SK-N-SH treated with all-trans-retinoic acid at 6 μM for 48 hours (cell line): Measurements from ENCODE around the gene DNAH14.

Experiments used
- ATAC-seq: fragments of 200-7000 bp; cut with Tn5 transposase; 3 replicates; pipeline ENCODE4 v1.9.1; 2020; ENCODE audit warnings: mild to moderate bottlenecking, moderate library complexity
- ARNTL ChIP-seq: fragments of 450-650 bp; formaldehyde crosslinking; IDR thresholded peaks from 2 replicates; pipeline ENCODE4 v1.5.0; 2020; ENCODE audit warnings: low read depth, mild to moderate bottlenecking, moderate library complexity, borderline replicate concordance
- BACH2 ChIP-seq: fragments of 250-450 bp; sonication (Bioruptor Pico); IDR thresholded peaks from 2 replicates; pipeline ENCODE4 v1.9.0; 2021; ENCODE audit warnings: mild to moderate bottlenecking, borderline replicate concordance
- CSDC2 ChIP-seq: fragments of 250-450 bp; sonication (Bioruptor Pico); IDR thresholded peaks from 2 replicates; pipeline ENCODE4 v1.5.0; 2020; ENCODE audit warnings: mild to moderate bottlenecking, moderate library complexity
- ESRRG ChIP-seq: fragments of 250-450 bp; sonication (Bioruptor Pico); IDR thresholded peaks from 2 replicates; pipeline ENCODE4 v1.6.1; 2021; ENCODE audit warnings: mild to moderate bottlenecking
- GLIS3 ChIP-seq: fragments of 250-450 bp; sonication (Bioruptor Pico); IDR thresholded peaks from 2 replicates; pipeline ENCODE4 v1.5.0; 2020; ENCODE audit warnings: mild to moderate bottlenecking, moderate library complexity
- ISL1 ChIP-seq: fragments of 250-450 bp; sonication (Bioruptor Pico); IDR thresholded peaks from 2 replicates; pipeline ENCODE4 v2.1.2; 2022; ENCODE audit warnings: mild to moderate bottlenecking, moderate library complexity
- OSR1 ChIP-seq: fragments of 250-450 bp; sonication (Bioruptor Pico); IDR thresholded peaks from 2 replicates; pipeline ENCODE4 v1.8.0; 2022; ENCODE audit warnings: moderate library complexity, mild to moderate bottlenecking, inconsistent platforms
- PPARA ChIP-seq: fragments of 250-450 bp; sonication (Bioruptor Pico); IDR thresholded peaks from 2 replicates; pipeline ENCODE4 v1.5.0; 2020; ENCODE audit warnings: mild to moderate bottlenecking, borderline replicate concordance
- RARB ChIP-seq: fragments of 250-450 bp; sonication (Bioruptor Pico); IDR thresholded peaks from 2 replicates; pipeline ENCODE4 v1.8.0; 2021; ENCODE audit warnings: mild to moderate bottlenecking, moderate library complexity
- SNAI2 ChIP-seq: fragments of 250-450 bp; sonication (Bioruptor Pico); IDR thresholded peaks from 2 replicates; pipeline ENCODE4 v1.5.0; 2020; ENCODE audit warnings: mild to moderate bottlenecking, moderate library complexity
- TCF4 ChIP-seq: fragments of 250-450 bp; sonication (Bioruptor Pico); IDR thresholded peaks from 2 replicates; pipeline ENCODE4 v1.8.0; 2021; ENCODE audit warnings: mild to moderate bottlenecking, moderate library complexity, borderline replicate concordance
- TOX ChIP-seq: fragments of 250-450 bp; sonication (Bioruptor Pico); IDR thresholded peaks from 2 replicates; pipeline ENCODE4 v1.8.0; 2021; ENCODE audit warnings: mild to moderate bottlenecking, moderate library complexity, borderline replicate concordance
- ZC3H10 ChIP-seq: fragments of 250-450 bp; sonication (Bioruptor Pico); IDR thresholded peaks from 2 replicates; pipeline ENCODE4 v1.5.1; 2021; ENCODE audit warnings: mild to moderate bottlenecking, moderate library complexity
- ZFP3 ChIP-seq: fragments of 250-450 bp; sonication (Bioruptor Pico); IDR thresholded peaks from 2 replicates; pipeline ENCODE4 v1.5.0; 2020; ENCODE audit warnings: mild to moderate bottlenecking, moderate library complexity
- ZFP30 ChIP-seq: fragments of 450-650 bp; formaldehyde crosslinking; IDR thresholded peaks from 2 replicates; pipeline ENCODE4 v1.5.0; 2022; ENCODE audit warnings: mild to moderate bottlenecking, moderate library complexity
- ZNF565 ChIP-seq: fragments of 450-650 bp; formaldehyde crosslinking; conservative IDR thresholded peaks from 2 replicates; pipeline ENCODE4 v1.5.0; 2020; ENCODE audit warnings: low read depth, mild to moderate bottlenecking, moderate library complexity
- ZNF70 ChIP-seq: fragments of 450-650 bp; formaldehyde crosslinking; IDR thresholded peaks from 2 replicates; pipeline ENCODE4 v1.5.0; 2020; ENCODE audit warnings: mild to moderate bottlenecking, moderate library complexity
- ZNF8 ChIP-seq: fragments of 450-650 bp; formaldehyde crosslinking; IDR thresholded peaks from 2 replicates; pipeline ENCODE4 v1.5.0; 2020; ENCODE audit warnings: mild to moderate bottlenecking, moderate library complexity
- TF ChIP-seq, protein P1 (sequence below): fragments of 250-450 bp; sonication (Bioruptor Pico); IDR thresholded peaks from 2 replicates; pipeline ENCODE4 v1.8.0; 2020; ENCODE audit warnings: mild to moderate bottlenecking, moderate library complexity, borderline replicate concordance
- TF ChIP-seq, protein P2 (sequence below): fragments of 250-450 bp; sonication (Bioruptor Pico); IDR thresholded peaks from 2 replicates; pipeline ENCODE4 v1.5.1; 2020; ENCODE audit warnings: low read depth, mild to moderate bottlenecking, moderate library complexity
- TF ChIP-seq, protein P3 (sequence below): fragments of 250-450 bp; sonication (Bioruptor Pico); IDR thresholded peaks from 2 replicates; pipeline ENCODE4 v1.8.0; 2021; ENCODE audit warnings: low read depth, mild to moderate bottlenecking, moderate library complexity, borderline replicate concordance
- TF ChIP-seq, protein P4 (sequence below): fragments of 250-450 bp; sonication (Bioruptor Pico); IDR thresholded peaks from 2 replicates; pipeline ENCODE4 v1.5.1; 2021; ENCODE audit warnings: mild to moderate bottlenecking, moderate library complexity
- TF ChIP-seq, protein P5 (sequence below): fragments of 250-450 bp; sonication (Bioruptor Pico); IDR thresholded peaks from 2 replicates; pipeline ENCODE4 v1.5.0; 2020; ENCODE audit warnings: mild to moderate bottlenecking, moderate library complexity

Gene DNAH14

DNA sequence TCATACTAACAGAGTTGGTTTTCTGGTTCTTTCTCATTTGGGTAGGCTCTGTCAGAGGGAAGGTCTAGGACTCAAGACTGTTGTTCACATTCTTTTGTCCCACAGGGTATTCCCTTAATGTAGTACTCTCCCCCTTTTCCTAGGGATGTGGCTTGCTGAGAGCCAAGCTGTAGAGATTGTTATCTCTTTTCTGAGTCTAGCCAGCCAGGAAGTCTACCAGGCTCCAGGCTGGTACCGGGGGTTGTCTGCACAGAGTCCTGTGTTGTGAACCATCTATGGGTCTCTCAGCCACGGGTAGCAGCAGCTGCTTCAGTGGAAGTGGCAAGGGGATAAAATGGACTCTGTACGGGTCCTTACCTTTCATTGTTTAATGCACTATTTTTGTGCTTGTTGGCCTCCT is 272.0 kb downstream of the DNAH14 start:
- ATAC-seq = peak; percentile 33; the same call in 1 of the 3 replicates
- TF ChIP-seq, protein P1, sequence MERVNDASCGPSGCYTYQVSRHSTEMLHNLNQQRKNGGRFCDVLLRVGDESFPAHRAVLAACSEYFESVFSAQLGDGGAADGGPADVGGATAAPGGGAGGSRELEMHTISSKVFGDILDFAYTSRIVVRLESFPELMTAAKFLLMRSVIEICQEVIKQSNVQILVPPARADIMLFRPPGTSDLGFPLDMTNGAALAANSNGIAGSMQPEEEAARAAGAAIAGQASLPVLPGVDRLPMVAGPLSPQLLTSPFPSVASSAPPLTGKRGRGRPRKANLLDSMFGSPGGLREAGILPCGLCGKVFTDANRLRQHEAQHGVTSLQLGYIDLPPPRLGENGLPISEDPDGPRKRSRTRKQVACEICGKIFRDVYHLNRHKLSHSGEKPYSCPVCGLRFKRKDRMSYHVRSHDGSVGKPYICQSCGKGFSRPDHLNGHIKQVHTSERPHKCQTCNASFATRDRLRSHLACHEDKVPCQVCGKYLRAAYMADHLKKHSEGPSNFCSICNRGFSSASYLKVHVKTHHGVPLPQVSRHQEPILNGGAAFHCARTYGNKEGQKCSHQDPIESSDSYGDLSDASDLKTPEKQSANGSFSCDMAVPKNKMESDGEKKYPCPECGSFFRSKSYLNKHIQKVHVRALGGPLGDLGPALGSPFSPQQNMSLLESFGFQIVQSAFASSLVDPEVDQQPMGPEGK = no peak
- TF ChIP-seq TOX (no peak), RARB (CRISPR knock-in tag) (no peak), ISL1 (no peak), SNAI2 (no peak), OSR1 (CRISPR knock-in tag) (no peak), GLIS3 (CRISPR knock-in tag) (no peak), BACH2 (CRISPR knock-in tag) (no peak), CSDC2 (CRISPR knock-in tag) (no peak), ZFP30 (no peak), ZFP3 (no peak), ESRRG (no peak), ZNF8 (CRISPR knock-in tag) (no peak), ZNF70 (CRISPR knock-in tag) (no peak), ZNF565 (no peak), PPARA (CRISPR knock-in tag) (no peak)
- TF ChIP-seq, protein P2, sequence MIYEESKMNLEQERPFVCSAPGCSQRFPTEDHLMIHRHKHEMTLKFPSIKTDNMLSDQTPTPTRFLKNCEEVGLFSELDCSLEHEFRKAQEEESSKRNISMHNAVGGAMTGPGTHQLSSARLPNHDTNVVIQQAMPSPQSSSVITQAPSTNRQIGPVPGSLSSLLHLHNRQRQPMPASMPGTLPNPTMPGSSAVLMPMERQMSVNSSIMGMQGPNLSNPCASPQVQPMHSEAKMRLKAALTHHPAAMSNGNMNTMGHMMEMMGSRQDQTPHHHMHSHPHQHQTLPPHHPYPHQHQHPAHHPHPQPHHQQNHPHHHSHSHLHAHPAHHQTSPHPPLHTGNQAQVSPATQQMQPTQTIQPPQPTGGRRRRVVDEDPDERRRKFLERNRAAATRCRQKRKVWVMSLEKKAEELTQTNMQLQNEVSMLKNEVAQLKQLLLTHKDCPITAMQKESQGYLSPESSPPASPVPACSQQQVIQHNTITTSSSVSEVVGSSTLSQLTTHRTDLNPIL = no peak
- TF ChIP-seq, protein P3, sequence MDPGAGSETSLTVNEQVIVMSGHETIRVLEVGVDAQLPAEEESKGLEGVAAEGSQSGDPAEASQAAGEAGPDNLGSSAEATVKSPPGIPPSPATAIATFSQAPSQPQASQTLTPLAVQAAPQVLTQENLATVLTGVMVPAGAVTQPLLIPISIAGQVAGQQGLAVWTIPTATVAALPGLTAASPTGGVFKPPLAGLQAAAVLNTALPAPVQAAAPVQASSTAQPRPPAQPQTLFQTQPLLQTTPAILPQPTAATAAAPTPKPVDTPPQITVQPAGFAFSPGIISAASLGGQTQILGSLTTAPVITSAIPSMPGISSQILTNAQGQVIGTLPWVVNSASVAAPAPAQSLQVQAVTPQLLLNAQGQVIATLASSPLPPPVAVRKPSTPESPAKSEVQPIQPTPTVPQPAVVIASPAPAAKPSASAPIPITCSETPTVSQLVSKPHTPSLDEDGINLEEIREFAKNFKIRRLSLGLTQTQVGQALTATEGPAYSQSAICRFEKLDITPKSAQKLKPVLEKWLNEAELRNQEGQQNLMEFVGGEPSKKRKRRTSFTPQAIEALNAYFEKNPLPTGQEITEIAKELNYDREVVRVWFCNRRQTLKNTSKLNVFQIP (CRISPR knock-in tag) = no peak
- TF ChIP-seq, protein P4, sequence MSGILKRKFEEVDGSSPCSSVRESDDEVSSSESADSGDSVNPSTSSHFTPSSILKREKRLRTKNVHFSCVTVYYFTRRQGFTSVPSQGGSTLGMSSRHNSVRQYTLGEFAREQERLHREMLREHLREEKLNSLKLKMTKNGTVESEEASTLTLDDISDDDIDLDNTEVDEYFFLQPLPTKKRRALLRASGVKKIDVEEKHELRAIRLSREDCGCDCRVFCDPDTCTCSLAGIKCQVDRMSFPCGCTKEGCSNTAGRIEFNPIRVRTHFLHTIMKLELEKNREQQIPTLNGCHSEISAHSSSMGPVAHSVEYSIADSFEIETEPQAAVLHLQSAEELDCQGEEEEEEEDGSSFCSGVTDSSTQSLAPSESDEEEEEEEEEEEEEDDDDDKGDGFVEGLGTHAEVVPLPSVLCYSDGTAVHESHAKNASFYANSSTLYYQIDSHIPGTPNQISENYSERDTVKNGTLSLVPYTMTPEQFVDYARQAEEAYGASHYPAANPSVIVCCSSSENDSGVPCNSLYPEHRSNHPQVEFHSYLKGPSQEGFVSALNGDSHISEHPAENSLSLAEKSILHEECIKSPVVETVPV (CRISPR knock-in tag) = no peak

DNA sequence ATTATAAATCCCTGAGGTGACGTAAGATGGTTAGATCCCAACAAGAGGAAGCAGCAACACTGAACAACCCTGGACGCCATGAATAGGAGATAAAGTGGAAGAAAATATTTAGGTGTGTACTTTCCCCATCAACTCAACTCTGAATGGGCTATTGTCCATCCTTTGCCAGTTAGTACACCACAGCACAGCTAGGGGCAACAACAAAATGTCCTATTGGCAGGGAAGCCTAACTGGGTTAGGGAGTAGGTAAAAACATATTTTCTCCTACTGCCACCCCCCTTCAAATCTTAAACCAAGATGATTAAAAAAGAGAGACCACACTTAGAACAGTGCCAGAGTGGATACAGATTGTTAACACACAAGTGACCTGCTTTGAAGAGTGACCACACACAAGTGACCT is 278.3 kb downstream of the DNAH14 start:
- no peak for ATAC-seq
- TF ChIP-seq SNAI2 (no peak), PPARA (CRISPR knock-in tag) (no peak), ARNTL (CRISPR knock-in tag) (no peak), ESRRG (no peak), TCF4 (CRISPR knock-in tag) (no peak), ZNF565 (no peak), ZNF70 (CRISPR knock-in tag) (no peak), TOX (no peak), ZC3H10 (CRISPR knock-in tag) (no peak), ZFP3 (no peak)
- TF ChIP-seq, protein P3 (CRISPR knock-in tag) = no peak
- TF ChIP-seq, protein P2 = no peak

DNA sequence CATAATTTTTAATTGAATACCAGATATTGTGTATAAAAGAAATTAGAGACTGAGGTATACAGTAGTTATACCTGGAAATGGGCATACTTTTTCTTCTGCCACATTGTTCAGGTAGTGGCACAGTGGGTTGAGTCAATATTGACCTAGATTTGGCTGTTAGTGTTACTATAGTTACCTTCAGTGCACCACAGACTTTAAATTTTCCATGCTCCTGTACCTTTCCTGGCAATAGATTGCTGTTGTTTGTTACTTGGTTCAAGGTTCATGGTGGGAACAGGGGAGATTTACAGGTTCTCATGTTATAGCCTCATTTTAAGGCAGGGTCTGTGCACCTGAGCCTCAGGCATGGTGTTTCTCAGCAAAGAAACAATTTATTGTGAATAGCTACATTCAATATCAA is 279.7 kb downstream of the DNAH14 start:
- ATAC-seq = no peak
- TF ChIP-seq OSR1 (CRISPR knock-in tag) (no peak), TOX (no peak), CSDC2 (CRISPR knock-in tag) (no peak)
- TF ChIP-seq, protein P5, sequence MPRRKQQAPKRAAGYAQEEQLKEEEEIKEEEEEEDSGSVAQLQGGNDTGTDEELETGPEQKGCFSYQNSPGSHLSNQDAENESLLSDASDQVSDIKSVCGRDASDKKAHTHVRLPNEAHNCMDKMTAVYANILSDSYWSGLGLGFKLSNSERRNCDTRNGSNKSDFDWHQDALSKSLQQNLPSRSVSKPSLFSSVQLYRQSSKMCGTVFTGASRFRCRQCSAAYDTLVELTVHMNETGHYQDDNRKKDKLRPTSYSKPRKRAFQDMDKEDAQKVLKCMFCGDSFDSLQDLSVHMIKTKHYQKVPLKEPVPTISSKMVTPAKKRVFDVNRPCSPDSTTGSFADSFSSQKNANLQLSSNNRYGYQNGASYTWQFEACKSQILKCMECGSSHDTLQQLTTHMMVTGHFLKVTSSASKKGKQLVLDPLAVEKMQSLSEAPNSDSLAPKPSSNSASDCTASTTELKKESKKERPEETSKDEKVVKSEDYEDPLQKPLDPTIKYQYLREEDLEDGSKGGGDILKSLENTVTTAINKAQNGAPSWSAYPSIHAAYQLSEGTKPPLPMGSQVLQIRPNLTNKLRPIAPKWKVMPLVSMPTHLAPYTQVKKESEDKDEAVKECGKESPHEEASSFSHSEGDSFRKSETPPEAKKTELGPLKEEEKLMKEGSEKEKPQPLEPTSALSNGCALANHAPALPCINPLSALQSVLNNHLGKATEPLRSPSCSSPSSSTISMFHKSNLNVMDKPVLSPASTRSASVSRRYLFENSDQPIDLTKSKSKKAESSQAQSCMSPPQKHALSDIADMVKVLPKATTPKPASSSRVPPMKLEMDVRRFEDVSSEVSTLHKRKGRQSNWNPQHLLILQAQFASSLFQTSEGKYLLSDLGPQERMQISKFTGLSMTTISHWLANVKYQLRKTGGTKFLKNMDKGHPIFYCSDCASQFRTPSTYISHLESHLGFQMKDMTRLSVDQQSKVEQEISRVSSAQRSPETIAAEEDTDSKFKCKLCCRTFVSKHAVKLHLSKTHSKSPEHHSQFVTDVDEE = no peak
- TF ChIP-seq, protein P3 (CRISPR knock-in tag) = no peak
- TF ChIP-seq, protein P1 = no peak
